HG02759 (cell line): ENCODE measurements around the gene SNRNP25.
"Not testable (repeated sequence)": the region's sequence is repeated elsewhere in the genome, so short reads cannot be mapped to it uniquely, and the experiment has no call there.

Experiments
- ATAC-seq: cut with Tn5 transposase; IDR thresholded peaks from one replicate; pipeline ENCODE4 v1.9.1; 2021; ENCODE audit warnings: mild to moderate bottlenecking, moderate library complexity; ENCODE audit not compliant: unreplicated experiment

Gene SNRNP25

GRCh38 chr16:41439-42068 lies 12.1 kb upstream of the SNRNP25 start:
- no peak for ATAC-seq

GRCh38 chr16:42069-42457 lies 11.6 kb upstream of the SNRNP25 start:
- ATAC-seq = no peak

GRCh38 chr16:42691-43090 lies 10.9 kb upstream of the SNRNP25 start:
- ATAC-seq = no peak

DNA sequence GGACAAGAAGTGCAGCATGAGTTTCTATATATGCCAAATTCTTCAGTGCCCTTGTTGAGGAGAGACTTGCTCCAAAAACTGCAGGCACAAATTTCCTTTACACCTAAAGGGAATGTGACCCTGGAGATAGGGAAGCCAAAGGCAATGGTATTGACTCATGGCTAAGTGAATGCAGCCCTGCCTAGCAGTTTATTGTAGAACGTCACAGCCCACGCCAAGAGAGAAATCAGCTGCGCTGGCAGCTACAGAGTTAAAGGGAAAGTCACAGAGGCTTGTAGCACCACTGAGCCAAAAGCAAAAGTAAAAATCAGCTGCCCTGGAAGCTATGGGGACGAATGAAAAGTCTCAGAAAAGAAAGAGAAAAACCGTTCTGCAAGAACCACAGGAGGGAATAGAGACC lies 10.3 kb upstream of the SNRNP25 start:
- ATAC-seq = no peak

GRCh38 chr16:44655-45054 lies 9.0 kb upstream of the SNRNP25 start:
- ATAC-seq = no peak

DNA sequence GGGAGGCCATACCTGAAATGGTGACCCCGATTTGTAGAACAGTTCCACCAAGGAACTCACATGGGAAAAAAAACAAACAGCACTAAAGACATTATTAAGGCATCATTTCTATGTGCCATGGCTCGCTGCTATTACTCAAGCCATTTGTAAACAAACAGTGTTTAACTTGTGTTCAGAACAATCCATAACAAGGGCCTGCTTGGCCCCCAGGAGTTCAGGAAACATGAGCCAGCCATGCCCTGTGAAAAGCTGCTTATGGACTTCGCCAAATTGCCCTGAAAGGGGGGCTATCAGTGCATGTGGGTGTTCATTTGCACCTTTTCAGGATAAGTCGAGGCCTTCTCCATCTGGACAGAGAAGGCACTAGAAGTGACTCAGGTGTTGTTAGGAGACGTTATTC lies 8.2 kb upstream of the SNRNP25 start:
- no peak for ATAC-seq

DNA sequence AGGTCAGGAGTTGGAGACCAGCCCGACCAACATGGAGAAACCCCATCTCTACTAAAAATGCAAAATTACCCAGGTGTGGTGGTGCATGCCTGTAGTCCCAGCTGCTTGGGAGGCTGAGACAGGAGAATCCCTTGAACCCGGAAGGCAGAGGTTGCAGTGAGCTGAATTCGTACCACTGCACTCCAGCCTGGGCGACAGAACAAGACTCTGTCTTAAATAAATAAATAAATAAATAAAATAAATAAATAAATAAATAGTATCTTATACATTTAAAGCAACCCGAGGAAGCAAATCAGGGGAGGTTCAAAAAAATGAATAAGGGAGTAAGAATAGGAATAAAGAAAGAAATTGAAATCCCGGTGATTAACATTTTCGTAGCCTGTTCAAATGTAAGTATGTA lies 7.1 kb upstream of the SNRNP25 start:
- ATAC-seq = not testable (repeated sequence)

DNA sequence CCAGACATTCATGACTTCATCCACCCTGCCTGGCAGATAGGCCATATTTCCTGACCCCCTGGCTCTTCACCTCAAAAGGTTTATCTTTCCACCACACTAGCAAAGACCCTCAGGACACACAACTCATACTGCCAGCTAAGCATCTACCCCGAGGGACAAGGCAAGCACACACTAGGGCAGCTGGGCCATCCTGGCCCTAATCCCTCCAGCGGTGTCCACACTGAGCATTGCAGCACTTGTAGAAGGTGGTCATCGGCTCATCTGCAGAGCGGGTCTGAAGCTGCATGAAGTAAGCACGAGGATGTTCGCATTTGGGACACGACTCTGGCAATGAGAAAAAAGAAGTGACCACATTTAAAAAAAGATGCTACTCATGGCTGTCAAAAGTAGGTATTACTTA lies 6.4 kb upstream of the SNRNP25 start:
- ATAC-seq = no peak

DNA sequence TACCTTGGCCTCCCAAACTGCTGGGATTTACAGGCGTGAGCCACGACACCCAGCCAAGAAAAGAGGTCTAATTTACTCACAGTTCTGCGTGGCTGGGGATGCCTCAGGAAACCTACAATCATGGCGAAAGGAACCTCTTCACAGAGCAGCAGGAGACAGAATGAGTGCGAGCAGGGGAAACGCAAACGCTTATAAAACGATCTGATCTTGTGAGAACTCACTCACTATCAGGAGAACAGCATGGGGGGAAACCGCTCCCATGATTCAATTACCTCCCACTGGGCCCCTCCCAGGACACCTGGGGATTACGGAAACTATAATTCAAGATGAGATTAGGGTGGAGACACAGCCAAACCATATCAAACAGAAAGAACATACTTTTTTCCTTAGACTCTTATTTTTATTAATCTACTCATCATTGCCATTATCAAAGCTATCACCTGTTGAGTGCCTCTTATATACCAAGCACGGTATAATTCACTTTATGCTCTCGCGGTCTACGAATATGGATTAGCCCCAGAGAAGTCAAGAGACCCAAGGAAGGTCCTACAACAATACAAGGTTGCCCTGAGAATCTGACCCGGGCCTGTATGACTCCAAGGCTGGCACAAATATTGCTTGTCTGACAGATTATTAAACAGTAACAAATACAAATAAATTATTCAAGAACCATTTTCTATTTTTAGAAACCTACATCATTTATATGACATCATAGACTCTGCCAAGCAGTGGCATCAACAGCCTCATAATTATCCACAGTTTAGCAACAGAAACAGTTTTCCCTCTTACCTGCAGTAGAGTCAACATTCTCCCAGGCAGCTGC lies 2.6 kb upstream of the SNRNP25 start:
- no peak for ATAC-seq

- ATAC-seq = no peak
These were observed 581 bp downstream of the SNRNP25 start for GRCh38 chr16:54237-54581.

DNA sequence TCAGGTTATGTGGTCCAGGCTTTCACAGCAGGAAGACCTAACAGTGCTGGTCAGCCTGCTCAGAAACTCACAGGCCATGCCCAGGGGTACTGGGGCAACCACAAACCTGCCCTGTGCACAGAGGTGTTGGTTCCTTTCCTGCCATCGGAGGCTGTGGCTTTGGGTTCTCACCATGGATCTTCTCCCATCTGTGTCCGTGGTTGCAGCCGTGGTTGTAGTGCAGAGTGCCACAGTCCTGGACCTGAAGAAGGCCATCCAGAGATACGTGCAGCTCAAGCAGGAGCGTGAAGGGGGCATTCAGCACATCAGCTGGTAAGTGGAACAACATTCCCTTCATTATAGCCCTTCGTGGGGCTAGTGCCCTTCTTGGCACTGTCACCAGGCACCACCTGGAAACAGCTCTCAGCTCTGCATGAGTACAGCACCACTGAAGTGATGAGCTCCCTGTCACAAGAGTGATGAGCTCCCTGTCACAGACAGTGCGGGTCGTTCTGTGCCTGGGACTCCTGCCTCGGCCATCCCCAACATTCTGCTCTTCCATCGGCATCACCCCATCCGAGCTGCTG lies 2.0 kb downstream of the SNRNP25 start:
- ATAC-seq = no peak

DNA sequence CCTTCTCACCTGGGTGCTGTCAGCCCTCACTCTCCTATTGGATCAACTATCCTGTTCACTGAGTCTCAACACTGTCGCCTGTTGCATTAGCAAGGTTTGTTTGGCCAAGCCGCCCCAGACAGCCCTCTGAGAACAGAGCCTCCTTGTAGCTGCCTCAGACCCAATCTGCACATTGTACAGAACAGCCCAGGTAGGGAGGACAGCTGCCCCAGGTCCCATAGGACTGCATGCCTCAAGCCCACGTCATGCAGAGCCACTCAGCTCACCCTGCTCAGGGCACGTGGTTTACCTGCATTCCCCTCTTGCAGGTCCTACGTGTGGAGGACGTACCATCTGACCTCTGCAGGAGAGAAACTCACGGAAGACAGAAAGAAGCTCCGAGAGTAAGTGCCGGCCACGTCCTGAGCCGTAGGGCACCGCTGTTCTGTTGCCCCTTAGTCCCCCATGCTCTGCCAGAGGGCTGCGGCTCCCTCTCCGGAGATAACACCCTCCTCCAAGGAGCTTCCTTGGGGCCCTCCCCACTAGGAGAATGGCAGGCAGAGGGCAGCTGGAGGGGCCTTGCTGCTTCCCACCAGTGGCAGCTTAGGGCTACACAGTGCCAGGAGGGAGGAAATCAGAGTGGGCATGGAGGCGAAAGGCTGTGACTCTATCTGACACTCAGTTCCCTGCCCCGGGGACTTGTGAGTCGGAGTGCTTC lies 2.8 kb downstream of the SNRNP25 start:
- no peak for ATAC-seq

DNA sequence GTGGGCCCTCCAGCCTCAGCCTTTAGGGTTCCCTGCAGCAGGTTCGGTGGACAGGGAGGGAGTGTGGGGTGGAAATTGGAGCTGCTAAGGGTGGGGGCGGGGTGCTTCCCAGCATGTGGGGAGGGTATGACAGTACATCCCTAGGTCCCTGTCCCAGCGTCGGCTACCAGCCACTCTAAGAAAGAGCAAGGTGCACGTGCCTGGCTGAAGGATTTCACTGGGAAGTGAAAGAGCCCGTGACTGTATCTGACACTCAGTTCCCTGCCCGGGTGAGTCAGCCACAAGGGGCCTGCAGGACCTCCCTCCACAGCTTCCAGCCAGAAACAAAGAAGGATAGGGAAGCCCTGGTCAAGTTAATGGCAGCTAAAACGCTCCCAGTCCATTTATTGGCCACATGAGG lies 4.1 kb downstream of the SNRNP25 start:
- ATAC-seq = no peak

DNA sequence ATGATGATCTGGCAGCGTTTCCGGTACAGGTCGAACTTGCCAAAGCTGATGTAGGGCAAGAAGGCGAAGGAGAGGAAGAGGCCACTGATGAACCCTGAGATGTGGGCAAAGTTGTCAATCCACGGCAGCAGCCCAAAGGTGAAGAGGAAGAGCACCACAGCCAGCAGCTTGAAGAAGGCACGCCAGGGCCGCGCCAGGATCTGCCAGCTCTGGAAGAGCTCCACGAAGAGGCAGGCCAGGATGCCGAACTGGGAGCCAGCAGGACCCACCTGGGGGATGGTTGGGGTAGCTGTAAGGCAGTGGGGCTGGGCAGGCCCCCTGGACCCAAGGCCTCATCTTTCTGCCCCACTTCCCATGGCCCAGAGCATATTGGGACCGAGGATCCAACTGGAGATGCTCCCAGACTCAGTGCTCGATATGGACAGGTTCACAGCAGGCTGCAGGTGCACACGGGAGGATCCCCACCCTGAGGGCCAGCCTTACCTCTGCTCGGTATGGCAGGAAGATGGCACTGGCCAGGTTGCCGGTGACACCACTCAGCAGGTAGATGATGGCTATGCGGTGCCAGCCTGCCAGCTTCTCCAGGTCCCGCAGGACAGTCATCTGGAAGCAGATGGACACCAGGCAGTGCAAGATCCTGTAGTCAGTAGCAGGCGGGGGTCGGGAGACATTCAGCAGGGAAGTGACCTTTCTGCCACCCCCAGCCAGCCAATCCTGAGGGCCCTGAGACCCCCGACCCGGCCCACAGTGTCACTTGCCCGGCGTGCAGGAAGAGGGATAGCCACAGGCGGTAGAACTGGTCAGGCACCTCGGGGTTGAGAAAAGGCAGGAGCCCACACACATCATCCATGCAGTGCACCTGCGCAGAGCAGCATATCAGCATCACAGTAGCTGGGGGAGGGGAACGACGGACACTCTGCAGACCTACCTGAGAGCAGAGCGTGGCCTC lies 5.1 kb downstream of the SNRNP25 start:
- ATAC-seq = no peak

- ATAC-seq = no peak
These were observed 5.9 kb downstream of the SNRNP25 start for GRCh38 chr16:59440-60059.

DNA sequence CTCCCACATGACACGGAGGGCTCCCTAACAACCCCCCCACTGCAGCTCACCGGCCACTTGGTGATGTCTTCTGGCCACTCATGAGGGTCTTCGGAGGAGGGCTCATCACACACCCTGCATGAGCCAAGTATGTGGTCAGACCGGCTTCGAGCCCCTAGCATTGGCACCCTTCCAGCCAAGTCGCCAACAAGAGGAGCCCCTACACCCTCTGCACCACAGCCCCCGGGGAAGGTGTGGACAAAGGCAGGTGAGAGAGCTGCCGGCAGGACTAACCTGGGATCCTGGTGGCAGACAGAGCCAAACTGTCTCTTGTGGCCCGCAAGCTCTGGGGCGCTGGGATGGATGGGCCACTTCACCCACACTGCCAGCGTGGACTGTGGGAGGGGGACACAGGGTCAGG lies 6.5 kb downstream of the SNRNP25 start:
- no peak for ATAC-seq

DNA sequence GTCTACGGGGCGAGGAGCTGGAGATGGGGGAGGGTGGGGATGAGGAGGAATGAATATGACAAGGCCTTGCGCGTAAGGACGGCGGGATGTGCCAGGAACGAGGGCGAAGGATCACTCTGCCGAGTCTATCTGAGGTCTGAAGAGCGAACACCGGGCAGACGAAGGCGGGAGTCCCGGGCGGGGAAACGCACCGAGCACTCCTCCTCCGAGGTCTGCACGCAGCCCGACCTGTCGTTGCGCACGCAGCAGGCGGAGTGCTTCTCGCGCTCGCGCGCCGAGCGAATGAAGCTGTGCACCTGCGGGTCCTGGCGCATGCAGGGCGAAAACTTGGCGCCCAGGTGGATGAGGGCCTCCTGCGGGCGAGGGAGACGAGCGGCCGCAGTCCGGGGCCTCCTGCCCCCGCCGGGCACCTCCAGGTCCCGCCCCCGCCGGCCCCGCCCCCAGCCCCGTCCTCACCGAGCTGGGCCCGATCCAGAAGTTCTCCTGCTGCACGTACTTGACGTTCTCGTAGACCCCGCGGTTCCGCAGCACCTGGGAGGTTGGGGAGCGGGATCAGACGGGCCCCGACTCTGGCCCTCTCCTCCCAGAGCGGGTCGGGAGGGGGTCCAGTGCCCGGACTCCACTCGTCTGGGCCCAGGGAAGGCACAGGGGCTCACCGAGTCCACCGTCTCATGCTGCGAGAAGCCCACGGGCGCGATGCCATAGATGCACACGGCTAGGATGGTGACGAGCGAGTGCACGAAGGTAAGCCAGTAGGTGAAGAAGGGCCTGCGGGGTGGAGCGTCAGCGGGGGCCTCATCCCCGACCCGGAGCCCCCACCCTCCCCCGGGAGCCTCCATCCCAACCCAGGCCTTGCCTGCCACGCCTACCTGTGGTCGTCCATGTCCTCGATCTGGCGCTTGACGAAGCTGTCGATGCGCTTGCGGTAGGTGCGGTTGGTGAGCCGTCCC lies 7.6 kb downstream of the SNRNP25 start:
- no peak for ATAC-seq

GRCh38 chr16:61879-62281 lies 8.3 kb downstream of the SNRNP25 start:
- no peak for ATAC-seq

DNA sequence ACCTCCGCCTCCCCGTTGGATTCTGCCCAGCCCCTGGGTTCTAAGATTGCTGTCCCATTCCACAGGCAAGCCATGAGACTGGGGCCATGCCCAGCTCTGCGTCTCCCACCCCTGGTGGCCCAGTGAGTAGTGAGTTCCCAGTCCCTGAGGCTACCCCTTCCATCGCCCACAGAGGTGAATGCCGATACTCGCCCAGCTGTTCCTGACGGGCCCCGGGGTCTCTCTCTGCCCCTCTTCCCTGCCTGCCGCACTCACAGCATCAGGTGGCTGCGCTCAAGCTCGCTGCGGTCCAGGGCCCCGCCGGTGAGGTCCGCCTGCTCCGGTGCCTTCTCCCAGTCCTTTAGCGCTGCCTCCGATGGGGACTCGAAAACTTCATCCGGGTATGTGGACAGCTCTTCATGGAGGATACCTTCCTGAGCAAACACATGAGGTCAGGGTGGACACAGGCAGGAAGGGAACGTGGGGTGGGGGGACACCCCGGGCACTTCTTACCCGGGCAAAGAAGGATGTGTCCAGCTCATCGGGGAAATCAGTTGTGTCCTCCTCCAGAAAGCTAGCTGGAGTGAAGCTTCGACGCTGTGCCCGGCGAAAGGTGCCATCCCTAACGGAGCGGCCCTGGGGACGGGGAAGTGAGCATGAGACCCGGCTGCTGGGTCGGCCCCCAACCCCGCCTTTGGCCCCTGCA lies 8.8 kb downstream of the SNRNP25 start:
- ATAC-seq = no peak
